CD4-positive, alpha-beta T cell (primary cell): Measurements from ENCODE around the gene PLCL2. TPM values are rescaled to one million over a fixed set of nuclear protein-coding genes. Genes with fewer than 3 reads are reported as not detected.
"Not testable (repeated sequence)": the region's sequence is repeated elsewhere in the genome, so short reads cannot be mapped to it uniquely, and the experiment has no call there.

ENCODE experiments used
- ATAC-seq: fragments of 200-7000 bp; cut with Tn5 transposase; one replicate; pipeline ENCODE4 v1.10.0; 2022; ENCODE audit warnings: mild to moderate bottlenecking; ENCODE audit not compliant: poor library complexity
- CTCF ChIA-PET: fragments of 350-600 bp; sonication (Branson Sonifier 250); formaldehyde crosslinking; loops from one replicate; lab custom pipeline; 2021; ENCODE audit warnings: antibody characterized with exemption, inconsistent platforms; lab: Charles Lee
- POLR2A ChIA-PET: fragments of 350-600 bp; sonication (Branson Sonifier 250); formaldehyde crosslinking; loops from one replicate; lab custom pipeline; 2021; ENCODE audit warnings: antibody characterized with exemption, inconsistent platforms; lab: Charles Lee
- DNase-seq, 14 experiments: peaks; one replicate each; pipeline ENCODE4 v3.0.0-alpha.2; 2013 to 2020; ENCODE audit warnings: mixed read lengths in 2 of 14
- H3K27ac ChIP-seq, 2 donors: one replicate each; pipeline versions ENCODE4 v1.5.1 to v1.7.0; 2013; ENCODE audit warnings: low read length in 2 of 2, low read depth in 1 of 2, mild to moderate bottlenecking in 1 of 2
- H3K27me3 ChIP-seq, 2 experiments: 1 replicate in 1 of 2; 2 replicates in 1 of 2; pipeline versions ENCODE4 v1.6.1 to v1.7.0; 2013; ENCODE audit warnings: low read length in 2 of 2, control low read depth in 1 of 2, mild to moderate bottlenecking in 1 of 2, moderate library complexity in 1 of 2; ENCODE audit not compliant: insufficient read depth in 2 of 2, control insufficient read depth in 1 of 2
- H3K36me3 ChIP-seq: one replicate; pipeline ENCODE4 v1.6.1; 2013; ENCODE audit warnings: low read length, control low read depth; ENCODE audit not compliant: insufficient read depth
- H3K4me1 ChIP-seq: one replicate; pipeline ENCODE4 v1.6.1; 2013; ENCODE audit warnings: low read length, control low read depth; ENCODE audit not compliant: insufficient read depth
- H3K4me3 ChIP-seq: one replicate; pipeline ENCODE4 v1.5.1; 2013; ENCODE audit warnings: mild to moderate bottlenecking, low read length, moderate library complexity
- H3K9me3 ChIP-seq, 2 experiments: 1 replicate in 1 of 2; 2 replicates in 1 of 2; pipeline versions ENCODE4 v1.6.1 to v1.7.0; 2013; ENCODE audit warnings: low read length in 2 of 2, mild to moderate bottlenecking in 2 of 2, control low read depth in 1 of 2, moderate library complexity in 1 of 2; ENCODE audit not compliant: control insufficient read depth in 1 of 2, insufficient read depth in 1 of 2
- H3K27ac Mint-ChIP-seq: one replicate; pipeline ENCODE4 v1.8.0; 2020; ENCODE audit warnings: mixed read lengths
- H3K27me3 Mint-ChIP-seq: one replicate; pipeline ENCODE4 v1.8.0; 2021; ENCODE audit warnings: mixed read lengths
- H3K36me3 Mint-ChIP-seq: one replicate; pipeline ENCODE4 v1.8.0; 2021; ENCODE audit warnings: low read depth, mixed read lengths
- H3K4me1 Mint-ChIP-seq: one replicate; pipeline ENCODE4 v1.8.0; 2021; ENCODE audit warnings: low read depth, mixed read lengths
- H3K4me3 Mint-ChIP-seq: one replicate; pipeline ENCODE4 v1.8.0; 2020; ENCODE audit warnings: mild to moderate bottlenecking, mixed read lengths
- H3K9me3 Mint-ChIP-seq: one replicate; pipeline ENCODE4 v1.8.0; 2020; ENCODE audit warnings: mixed read lengths
- CTCF ChIP-seq: fragments of 200-600 bp; IDR thresholded peaks from one replicate; pipeline ENCODE4 v1.8.0; 2022; ENCODE audit warnings: antibody characterized with exemption, mild to moderate bottlenecking
- intact Hi-C, 2 experiments: fragments of 100-400 bp; cut with DNase I in 1 of 2; cut with micrococcal nuclease in 1 of 2; formaldehyde crosslinking; loops; one replicate each; pipeline versions ENCODE4 v1.15.1 to v1.9.0; 2023 to 2025; cut with DNase I, micrococcal nuclease
- total RNA-seq, 174 experiments: library from RNA in 2 of 174; stranded (reverse) in 2 of 174; gene quantifications; one replicate each; pipeline ENCODE4 v1.2.3 and lab custom pipeline; 2021 to 2026

PLCL2 gene
- total RNA-seq, 2 experiments from 2014 or later: 35.1 to 36.3 TPM

- ATAC-seq: no peak
- ChIA-PET CTCF (no interaction called here), POLR2A (no interaction called here)
- DNase-seq: no peak
- Mint-ChIP-seq H3K27me3 (no peaks in the 10 kb centered on the region), H3K4me1 (peaks cover 72% of the 10 kb centered on the region), H3K9me3 (no peaks in the 10 kb centered on the region), H3K27ac (peak overlapping the region; percentile 56), H3K36me3 (peaks cover 18% of the 10 kb centered on the region), H3K4me3 (no peak overlapping the region)
- intact Hi-C loops: no loop called here
- no peaks in the 10 kb centered on the region for H3K9me3 ChIP-seq
- no peaks in the 10 kb centered on the region for H3K36me3 ChIP-seq
- peaks cover 12% of the 10 kb centered on the region for H3K4me1 ChIP-seq
- H3K27me3 ChIP-seq: no peaks in the 10 kb centered on the region
- TF ChIP-seq CTCF: no peak
- H3K27ac ChIP-seq: no peak overlapping the region
- H3K4me3 ChIP-seq: no peak overlapping the region
These were observed 94.1 kb downstream of the PLCL2 start for GRCh38 chr3:16978921-16979271.

DNA sequence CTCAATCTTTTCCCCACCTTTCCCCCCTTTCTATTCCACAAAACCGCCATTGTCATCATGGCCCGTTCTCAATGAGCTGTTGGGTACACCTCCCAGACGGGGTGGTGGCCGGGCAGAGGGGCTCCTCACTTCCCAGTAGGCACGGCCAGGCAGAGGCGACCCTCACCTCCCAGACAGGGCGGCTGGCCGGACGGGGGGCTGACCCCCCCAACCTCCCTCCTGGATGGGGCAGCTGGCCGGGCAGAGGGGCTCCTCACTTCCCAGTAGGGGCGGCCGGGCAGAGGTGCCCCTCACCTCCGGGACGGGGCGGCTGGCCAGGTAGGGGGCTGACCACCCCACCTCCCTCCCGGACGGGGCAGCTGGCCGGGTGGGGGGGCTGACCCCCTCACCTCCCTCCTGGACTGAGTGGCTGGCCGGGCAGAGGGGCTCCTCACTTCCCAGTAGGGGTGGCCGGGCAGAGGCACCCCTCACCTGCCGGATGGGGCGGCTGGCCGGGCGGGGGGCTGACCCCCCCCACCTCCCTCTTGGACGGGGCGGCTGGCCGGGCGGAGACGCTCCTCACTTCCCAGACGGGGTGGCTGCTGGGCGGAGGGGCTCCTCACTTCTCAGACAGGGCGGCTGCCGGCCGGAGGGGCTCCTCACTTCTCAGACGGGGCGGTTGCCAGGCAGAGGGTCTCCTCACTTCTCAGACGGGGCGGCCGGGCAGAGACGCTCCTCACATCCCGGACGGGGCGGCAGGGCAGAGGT, 95.2 kb downstream of the PLCL2 start:
- H3K36me3 ChIP-seq, H3K9me3 ChIP-seq, H3K4me3 Mint-ChIP-seq, H3K27ac ChIP-seq, intact Hi-C loops, POLR2A ChIA-PET, DNase-seq, H3K4me1 ChIP-seq, H3K9me3 Mint-ChIP-seq, CTCF ChIA-PET, H3K27me3 ChIP-seq, H3K27ac Mint-ChIP-seq, ATAC-seq, H3K4me3 ChIP-seq, H3K27me3 Mint-ChIP-seq: not testable (repeated sequence)
- H3K4me1 Mint-ChIP-seq: peaks cover 63% of the 10 kb centered on the region
- peaks cover 13% of the 10 kb centered on the region for H3K36me3 Mint-ChIP-seq

GRCh38 chr3:16980526-16980925, 95.8 kb downstream of the PLCL2 start:
- CTCF ChIA-PET, H3K4me3 ChIP-seq, H3K27ac ChIP-seq, H3K9me3 Mint-ChIP-seq, H3K9me3 ChIP-seq, ATAC-seq, POLR2A ChIA-PET, H3K4me3 Mint-ChIP-seq, H3K27ac Mint-ChIP-seq, intact Hi-C loops, H3K36me3 ChIP-seq, H3K4me1 ChIP-seq, H3K27me3 ChIP-seq, H3K27me3 Mint-ChIP-seq, DNase-seq: not testable (repeated sequence)
- Mint-ChIP-seq H3K4me1 (peaks cover 63% of the 10 kb centered on the region), H3K36me3 (peaks cover 18% of the 10 kb centered on the region)

DNA sequence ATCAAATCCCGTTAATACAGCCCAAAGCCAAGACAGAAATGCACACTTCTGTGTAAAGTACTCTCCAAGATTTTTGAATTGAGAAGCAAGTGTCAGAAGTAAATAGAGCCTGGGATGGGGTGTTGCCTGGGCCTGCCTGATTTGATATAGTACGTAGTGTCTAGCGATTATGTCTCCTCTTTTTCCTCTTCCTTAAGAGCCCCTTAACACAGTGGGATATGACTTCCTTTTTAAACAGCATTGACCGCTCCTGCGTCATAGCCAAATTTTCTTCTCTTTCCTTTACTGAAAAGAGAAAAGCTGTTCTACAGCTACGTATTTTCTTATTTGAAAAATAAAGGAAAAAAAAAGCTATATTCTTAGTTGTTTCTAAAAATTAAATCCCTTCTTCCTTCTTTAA, 97.7 kb downstream of the PLCL2 start:
- peaks cover 20% of the 10 kb centered on the region for H3K36me3 Mint-ChIP-seq
- no peak overlapping the region for H3K4me3 Mint-ChIP-seq
- no peak for ATAC-seq
- ChIA-PET POLR2A (no interaction called here), CTCF (no interaction called here)
- no peak for DNase-seq
- no peak for TF ChIP-seq CTCF
- H3K4me3 ChIP-seq: no peak overlapping the region
- intact Hi-C loops: no loop called here
- H3K4me1 ChIP-seq: no peaks in the 10 kb centered on the region
- no peak overlapping the region for H3K27ac Mint-ChIP-seq
- H3K27me3 ChIP-seq: no peaks in the 10 kb centered on the region
- no peaks in the 10 kb centered on the region for H3K9me3 ChIP-seq
- no peaks in the 10 kb centered on the region for H3K36me3 ChIP-seq
- H3K27me3 Mint-ChIP-seq: no peaks in the 10 kb centered on the region
- no peaks in the 10 kb centered on the region for H3K9me3 Mint-ChIP-seq
- H3K27ac ChIP-seq: no peak overlapping the region
- H3K4me1 Mint-ChIP-seq: peaks cover 63% of the 10 kb centered on the region
